GM13976 (cell line): Measurements from ENCODE around the gene ELF3.
"Not testable (repeated sequence)": the region's sequence is repeated elsewhere in the genome, so short reads cannot be mapped to it uniquely, and the experiment has no call there.

Experiments used
- DNase-seq: peaks from one replicate; pipeline ENCODE4 v3.0.0; 2012; ENCODE audit warnings: low spot score
- CTCF ChIP-seq: IDR thresholded peaks from 2 replicates; pipeline ENCODE4 v1.5.1; 2012; ENCODE audit warnings: borderline replicate concordance, mild to moderate bottlenecking; ENCODE audit not compliant: insufficient read depth; ENCODE audit errors: extremely low read depth, missing control alignments, control extremely low read depth
- in situ Hi-C: fragments of 300-500 bp; cut with MboI; formaldehyde crosslinking; loops from one replicate; pipeline ENCODE4 v1.12.0; 2022; ENCODE audit warnings: low sequenced_read_pairs, mixed read lengths, inconsistent platforms; ENCODE audit not compliant: unreplicated experiment

The ELF3 gene

GRCh38 chr1:202018468-202019234, 8.3 kb downstream of the ELF3 start:
- DNase-seq: no peak
- in situ Hi-C loops: no loop called here
- TF ChIP-seq CTCF: no peak

GRCh38 chr1:202019235-202019558, 8.8 kb downstream of the ELF3 start:
- not testable (repeated sequence) for DNase-seq

GRCh38 chr1:202023001-202023433, 12.6 kb downstream of the ELF3 start:
- in situ Hi-C loops: no loop called here
- no peak for DNase-seq
- no peak for TF ChIP-seq CTCF

More at GRCh38 chr1:202019235-202019558, 8.8 kb downstream of the ELF3 start:
- in situ Hi-C loops: not testable (repeated sequence)

- in situ Hi-C loops: no loop called here
- TF ChIP-seq CTCF: no peak
- DNase-seq: no peak
Observed at GRCh38 chr1:202029171-202029665, 18.8 kb downstream of the ELF3 start.

GRCh38 chr1:202029727-202030126, 19.3 kb downstream of the ELF3 start:
- in situ Hi-C loops: no loop called here
- TF ChIP-seq CTCF: no peak
- DNase-seq: no peak

GRCh38 chr1:202031796-202032195, 21.4 kb downstream of the ELF3 start:
- TF ChIP-seq CTCF: no peak
- in situ Hi-C loops: no loop called here
- no peak for DNase-seq

- in situ Hi-C loops: no loop called here
- no peak for DNase-seq
- no peak for TF ChIP-seq CTCF
Observed at GRCh38 chr1:202034149-202034682, 23.8 kb downstream of the ELF3 start.
